ENCODE data around the gene NEBL. TPM values are rescaled to one million over a fixed set of nuclear protein-coding genes. Genes with fewer than 3 reads are reported as not detected.

Gene NEBL
- total RNA-seq, 4 donors from 2014 or later: 9.8 to 33.0 (median 16.4) TPM

GRCh38 chr10:20841419-20841818 is 55.7 kb downstream of the NEBL start:
- Histone ChIP-seq H3K9me3 (no peaks in the 10 kb centered on the region), H3K27ac (no peak overlapping the region), H3K4me3 (no peak overlapping the region), H3K27me3 (no peaks in the 10 kb centered on the region), H3K36me3 (no peaks in the 10 kb centered on the region), H3K4me1 (no peaks in the 10 kb centered on the region)
- no peak for TF ChIP-seq CTCF (IDR thresholded peaks at IDR 0.05)
- TF ChIP-seq POLR2A (IDR thresholded peaks at IDR 0.05): no peak
- DNase-seq: no peak

DNA sequence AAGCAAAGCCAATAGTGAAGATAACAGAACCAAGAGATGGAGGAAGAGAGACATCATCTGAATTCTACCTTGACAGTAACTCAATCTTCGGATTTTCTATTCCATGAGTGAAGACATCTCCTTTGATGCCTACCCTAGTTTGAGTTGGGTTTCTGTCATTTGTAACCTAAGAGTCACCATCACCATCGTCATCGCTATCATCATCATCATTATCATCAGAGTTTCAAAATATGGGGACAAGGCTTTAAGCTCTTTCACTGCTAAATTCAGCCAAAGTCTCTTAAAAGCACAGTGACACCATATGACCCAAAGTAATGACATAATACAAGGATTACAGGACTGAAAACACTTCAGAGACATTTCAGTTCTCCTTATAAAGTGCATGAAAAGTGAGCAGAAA is 57.2 kb downstream of the NEBL start:
- Histone ChIP-seq H3K27ac (no peak overlapping the region), H3K4me3 (no peak overlapping the region), H3K27me3 (no peaks in the 10 kb centered on the region), H3K9me3 (no peaks in the 10 kb centered on the region), H3K4me1 (no peaks in the 10 kb centered on the region), H3K36me3 (no peaks in the 10 kb centered on the region)
- no peak for DNase-seq
- TF ChIP-seq POLR2A (IDR thresholded peaks at IDR 0.05) (no peak), CTCF (IDR thresholded peaks at IDR 0.05) (no peak)

DNA sequence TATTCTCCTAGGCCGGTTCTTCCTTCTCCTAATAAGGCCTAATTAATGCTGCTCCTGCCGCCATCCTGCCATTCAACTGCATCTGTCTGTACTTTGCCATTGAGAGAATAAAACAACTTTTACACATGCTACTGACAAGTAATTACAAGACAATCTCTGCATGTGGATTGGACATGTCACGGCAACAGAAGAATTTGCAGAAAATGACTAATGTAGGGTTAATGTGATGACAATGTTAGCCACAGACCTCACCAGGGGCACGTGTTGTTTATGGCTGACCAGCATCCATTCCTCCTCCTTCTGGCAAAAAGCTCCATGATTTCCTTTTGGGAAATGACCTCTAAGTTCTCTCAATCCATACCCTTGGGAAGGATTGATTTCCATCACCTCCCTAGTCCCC is 58.0 kb downstream of the NEBL start:
- Histone ChIP-seq H3K4me3 (no peak overlapping the region), H3K9me3 (no peaks in the 10 kb centered on the region), H3K4me1 (no peaks in the 10 kb centered on the region), H3K27ac (no peak overlapping the region), H3K27me3 (no peaks in the 10 kb centered on the region), H3K36me3 (no peaks in the 10 kb centered on the region)
- TF ChIP-seq POLR2A (IDR thresholded peaks at IDR 0.05) (no peak), CTCF (IDR thresholded peaks at IDR 0.05) (no peak)
- DNase-seq: no peak

DNA sequence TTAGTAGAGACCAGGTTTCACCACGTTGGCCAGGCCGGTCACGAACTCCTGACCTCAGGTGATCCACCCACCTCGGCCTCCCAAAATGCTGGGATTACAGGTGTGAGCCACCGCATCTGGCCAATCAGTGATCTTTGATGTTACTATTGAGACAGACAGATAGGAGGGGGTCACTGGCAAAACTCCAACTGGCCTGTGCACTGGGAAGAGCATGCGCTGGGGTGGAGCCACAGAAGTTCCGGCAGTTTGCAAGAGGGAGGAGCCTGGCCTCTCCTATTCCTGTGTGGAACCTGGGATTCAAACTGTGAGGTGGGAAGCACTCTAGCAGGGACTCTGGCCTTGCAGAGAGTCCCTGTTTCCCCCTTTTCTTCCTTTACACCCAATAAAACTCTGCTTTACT is 60.7 kb downstream of the NEBL start:
- Histone ChIP-seq H3K27me3 (no peaks in the 10 kb centered on the region), H3K9me3 (no peaks in the 10 kb centered on the region), H3K4me3 (no peak overlapping the region), H3K27ac (no peak overlapping the region), H3K36me3 (no peaks in the 10 kb centered on the region), H3K4me1 (no peaks in the 10 kb centered on the region)
- TF ChIP-seq CTCF (IDR thresholded peaks at IDR 0.05) (no peak), POLR2A (IDR thresholded peaks at IDR 0.05) (no peak)
- no peak for DNase-seq

- Histone ChIP-seq H3K36me3 (no peaks in the 10 kb centered on the region), H3K9me3 (no peaks in the 10 kb centered on the region), H3K4me3 (no peak overlapping the region), H3K27ac (no peak overlapping the region), H3K4me1 (no peaks in the 10 kb centered on the region), H3K27me3 (no peaks in the 10 kb centered on the region)
- no peak for TF ChIP-seq POLR2A (IDR thresholded peaks at IDR 0.05)
- TF ChIP-seq CTCF (IDR thresholded peaks at IDR 0.05): no peak
- no peak for DNase-seq
These were observed 61.8 kb downstream of the NEBL start for GRCh38 chr10:20835335-20835734.

- Histone ChIP-seq H3K4me3 (no peak overlapping the region), H3K36me3 (no peaks in the 10 kb centered on the region), H3K27ac (no peak overlapping the region), H3K9me3 (no peaks in the 10 kb centered on the region), H3K4me1 (no peaks in the 10 kb centered on the region), H3K27me3 (no peaks in the 10 kb centered on the region)
- TF ChIP-seq CTCF (IDR thresholded peaks at IDR 0.05) (no peak), POLR2A (IDR thresholded peaks at IDR 0.05) (no peak)
- DNase-seq: no peak
These were observed 62.3 kb downstream of the NEBL start for GRCh38 chr10:20834825-20835224.
